H1 (cell line): Measurements from ENCODE around the gene ACVR2A. TPM values are rescaled to one million over a fixed set of nuclear protein-coding genes. Genes with fewer than 3 reads are reported as not detected.

Experiments
- CREB1 ChIP-seq: IDR thresholded peaks from 2 replicates; pipeline ENCODE4 v1.6.1; 2012; ENCODE audit warnings: inconsistent platforms
- JUND ChIP-seq: IDR thresholded peaks from 2 replicates; pipeline ENCODE4 v1.6.1; 2011; ENCODE audit warnings: mild to moderate bottlenecking, improper control_type of control experiment, low read length
- PHF8 ChIP-seq: fragments of 200-600 bp; sonication (generic); conservative IDR thresholded peaks from 2 replicates; pipeline ENCODE4 v1.7.1; 2012; ENCODE audit warnings: low read depth, mild to moderate bottlenecking, inconsistent platforms, low read length, moderate library complexity
- POLR2AphosphoS5 ChIP-seq: IDR thresholded peaks from 2 replicates; pipeline ENCODE4 v1.6.1; 2011; ENCODE audit warnings: low read depth, low read length
- polyA plus RNA-seq, 7 experiments: library from polyadenylated mRNA; depleted of rRNA in 3 of 7; stranded (reverse) in 5 of 7; unstranded in 2 of 7; fragments of >200 nt in 5 of 7; fragments of 200-250 nt in 2 of 7; gene quantifications; 1 replicate in 5 of 7; 2 replicates in 1 of 7; 4 replicates in 1 of 7; pipeline versions ENCODE4 v1.2.1 to v1.2.3, GENCODE V29; 2011 to 2013; ENCODE audit warnings: missing spikeins in 2 of 7, mixed read lengths in 2 of 7
- total RNA-seq: library from RNA; stranded (reverse); fragmentation: NEBNext Ultra II Directional; extraction: Animal tissue kit (Norgen Biotek cat#: 25700); gene quantifications from 2 replicates; pipeline ENCODE4 v1.2.1, GENCODE V29; 2021

The ACVR2A gene
- total and polyA plus RNA-seq, 2 of the 8 experiments (the other 6 are each of a cell fraction or from before 2014, with no cell fraction given) = 3.4 to 18.1 TPM

- no peak for TF ChIP-seq PHF8
- no peak for TF ChIP-seq JUND
- TF ChIP-seq CREB1 = no peak
- no peak for TF ChIP-seq POLR2AphosphoS5
Observed at GRCh38 chr2:147826278-147827087, 18.3 kb upstream of the ACVR2A start (continued).
